ENCODE results near the gene PCIF1. TPM values are rescaled to one million over a fixed set of nuclear protein-coding genes. Genes with fewer than 3 reads are reported as not detected.

Gene PCIF1
- total RNA-seq, 4 donors from 2014 or later, result 18.8 to 36.9 (median 25.8) TPM

DNA sequence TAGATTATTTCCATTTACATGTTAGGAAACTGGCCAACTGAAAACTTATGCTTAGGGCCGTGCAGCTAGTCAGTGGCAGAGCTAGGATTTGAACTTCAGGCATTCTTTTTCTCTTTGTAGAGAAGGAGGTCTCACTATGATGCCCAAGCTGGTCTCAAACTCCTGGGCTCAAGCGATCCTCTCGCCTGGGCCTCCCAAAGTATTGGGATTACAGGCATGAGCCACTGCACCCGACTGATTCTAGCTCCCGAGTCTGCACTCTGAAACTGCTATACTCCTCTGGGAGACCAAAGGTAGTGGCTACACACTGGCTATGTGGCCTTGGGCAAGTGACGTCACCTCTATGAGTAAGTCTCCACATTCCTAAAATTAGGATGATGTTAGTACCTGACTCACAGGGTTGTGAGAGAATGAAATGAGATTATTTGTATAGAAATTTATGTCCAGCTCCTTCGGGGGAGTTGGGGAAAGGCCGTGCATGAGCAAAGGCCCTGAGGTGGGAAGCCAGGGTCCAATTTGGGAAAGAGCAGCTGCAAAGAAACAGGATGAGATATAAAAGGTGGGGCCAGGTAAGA lies 28.9 kb upstream of the PCIF1 start:
- ATAC-seq (ENCODE audit: low FRiP score), result no peak
- TF ChIP-seq, protein P1, sequence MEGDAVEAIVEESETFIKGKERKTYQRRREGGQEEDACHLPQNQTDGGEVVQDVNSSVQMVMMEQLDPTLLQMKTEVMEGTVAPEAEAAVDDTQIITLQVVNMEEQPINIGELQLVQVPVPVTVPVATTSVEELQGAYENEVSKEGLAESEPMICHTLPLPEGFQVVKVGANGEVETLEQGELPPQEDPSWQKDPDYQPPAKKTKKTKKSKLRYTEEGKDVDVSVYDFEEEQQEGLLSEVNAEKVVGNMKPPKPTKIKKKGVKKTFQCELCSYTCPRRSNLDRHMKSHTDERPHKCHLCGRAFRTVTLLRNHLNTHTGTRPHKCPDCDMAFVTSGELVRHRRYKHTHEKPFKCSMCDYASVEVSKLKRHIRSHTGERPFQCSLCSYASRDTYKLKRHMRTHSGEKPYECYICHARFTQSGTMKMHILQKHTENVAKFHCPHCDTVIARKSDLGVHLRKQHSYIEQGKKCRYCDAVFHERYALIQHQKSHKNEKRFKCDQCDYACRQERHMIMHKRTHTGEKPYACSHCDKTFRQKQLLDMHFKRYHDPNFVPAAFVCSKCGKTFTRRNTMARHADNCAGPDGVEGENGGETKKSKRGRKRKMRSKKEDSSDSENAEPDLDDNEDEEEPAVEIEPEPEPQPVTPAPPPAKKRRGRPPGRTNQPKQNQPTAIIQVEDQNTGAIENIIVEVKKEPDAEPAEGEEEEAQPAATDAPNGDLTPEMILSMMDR (IDR thresholded peaks at IDR 0.05), result no peak

DNA sequence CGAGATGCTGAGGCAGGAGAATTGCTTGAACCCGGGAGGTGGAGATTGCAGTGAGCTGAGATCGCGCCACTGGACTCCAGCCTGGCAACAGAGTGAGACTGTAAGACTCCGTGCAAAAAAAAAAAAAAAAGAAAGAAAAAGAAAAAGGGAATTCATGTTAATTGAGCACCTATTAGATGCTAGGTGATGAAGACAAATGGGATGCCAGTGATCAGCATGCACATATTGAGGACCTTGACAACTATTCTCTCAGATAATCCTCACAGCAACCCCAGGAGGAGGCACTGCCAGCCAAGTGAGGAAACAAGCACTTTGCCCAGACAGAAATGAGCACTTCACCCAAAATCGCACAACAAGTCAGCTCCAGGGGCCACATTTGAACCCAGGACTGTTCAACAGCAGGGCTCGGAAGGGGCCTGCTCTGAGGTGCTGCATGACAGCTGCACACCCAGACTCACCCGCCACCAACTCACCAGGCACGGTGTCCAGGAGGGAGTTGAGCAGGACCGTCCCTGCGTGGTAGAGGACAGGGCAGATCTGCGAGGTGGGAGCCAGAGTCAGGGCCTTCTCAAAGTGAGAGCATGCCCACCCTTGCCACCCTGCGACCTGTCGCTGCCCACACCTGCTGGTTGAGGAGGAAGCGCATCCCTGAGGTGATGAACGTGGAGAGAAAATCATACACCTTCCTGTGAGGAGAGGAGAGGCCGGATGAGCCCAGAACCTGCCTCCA lies 27.1 kb upstream of the PCIF1 start:
- TF ChIP-seq, protein P1 (IDR thresholded peaks at IDR 0.05), result no peak
- no peak for ATAC-seq (ENCODE audit: low FRiP score)
- DNase-seq (ENCODE audit: low spot score), result no peak

More for the DNA sequence above, 28.9 kb upstream of the PCIF1 start:
- DNase-seq (ENCODE audit: low spot score), result no peak

DNA sequence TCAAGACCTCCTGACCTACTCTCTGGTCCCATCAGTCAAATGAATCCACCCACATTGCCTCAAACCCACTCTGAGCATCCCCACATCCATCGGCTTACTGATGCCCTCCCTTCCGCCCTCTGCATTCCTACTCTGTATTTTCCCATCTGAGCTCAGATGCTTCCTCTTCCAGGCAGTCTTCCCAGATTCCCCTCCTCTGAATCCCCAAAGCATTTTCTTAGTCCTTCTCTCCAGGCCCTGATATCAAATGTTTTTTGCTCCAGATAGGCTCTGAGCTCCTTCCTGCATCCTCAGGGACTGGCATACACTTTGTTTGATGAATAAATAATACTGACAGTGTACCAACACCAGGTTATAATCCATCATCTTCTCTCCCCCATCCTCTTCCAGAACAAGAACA lies 26.4 kb upstream of the PCIF1 start:
- ATAC-seq (ENCODE audit: low FRiP score), result no peak
- TF ChIP-seq, protein P1 (IDR thresholded peaks at IDR 0.05), result no peak

DNA sequence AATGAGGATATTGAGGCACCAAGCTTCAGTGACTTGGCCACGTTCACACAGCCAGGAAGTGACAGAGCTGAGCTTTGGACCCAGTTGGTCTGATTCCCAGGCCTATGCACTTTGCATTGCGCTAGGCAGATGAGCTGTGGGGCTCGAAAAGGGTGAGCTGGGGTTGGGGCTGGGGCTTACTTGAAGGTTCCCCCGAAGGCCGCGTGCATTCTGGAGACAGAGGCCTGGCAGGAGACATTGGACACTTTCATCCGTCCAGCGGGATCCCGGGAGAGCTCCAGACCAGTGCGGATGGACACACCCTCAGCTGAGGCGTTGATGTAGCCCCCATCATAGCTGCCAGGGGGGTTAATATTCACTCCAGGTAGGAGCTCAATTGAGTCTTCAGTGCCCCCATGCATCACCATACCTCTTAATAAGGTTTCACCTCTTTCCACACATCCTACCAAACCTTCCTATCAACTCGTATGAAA lies 25.1 kb upstream of the PCIF1 start:
- no peak for DNase-seq (ENCODE audit: low spot score)

More for the DNA sequence above, 26.4 kb upstream of the PCIF1 start:
- no peak for DNase-seq (ENCODE audit: low spot score)

DNA sequence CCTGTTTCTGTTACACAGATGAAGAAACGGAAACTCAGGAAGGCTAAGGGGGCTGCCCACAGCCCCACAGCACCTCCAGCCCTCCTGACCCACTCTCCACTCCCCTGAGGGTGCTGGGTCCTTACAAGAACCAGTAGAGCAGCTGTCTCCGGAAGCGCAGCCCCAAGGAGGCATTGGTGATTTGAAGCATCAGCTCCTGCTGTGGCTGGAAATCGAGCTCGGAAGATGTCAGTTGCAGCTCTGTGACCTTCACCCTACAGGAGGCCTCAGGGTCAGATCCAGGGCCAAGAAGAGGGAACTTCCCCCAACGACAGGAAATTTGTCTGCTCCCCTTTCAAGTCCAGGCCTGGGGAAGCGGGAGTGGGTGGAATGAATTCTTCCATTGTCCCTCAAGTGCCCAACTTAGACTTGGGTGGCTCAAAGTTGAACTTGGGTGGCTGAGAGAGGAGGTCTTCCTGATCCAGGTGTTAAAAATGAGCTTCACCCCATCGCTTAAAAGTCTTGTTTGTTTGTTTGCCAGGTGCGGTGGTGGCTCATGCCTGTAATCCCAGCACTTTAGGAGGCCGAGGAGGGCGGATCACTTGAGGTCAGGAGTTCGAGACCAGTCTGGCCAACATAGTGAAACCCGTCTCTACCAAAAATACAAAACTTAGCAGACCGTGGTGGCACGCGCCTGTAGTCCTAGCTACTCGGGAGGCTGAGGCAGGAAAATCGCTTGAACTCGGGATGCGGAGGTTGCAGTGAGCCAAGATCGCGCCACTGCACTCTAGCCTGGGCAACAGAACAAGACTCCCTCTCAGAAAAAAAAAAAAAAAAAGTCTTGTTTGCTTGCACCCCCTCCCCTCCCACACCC lies 24.4 kb upstream of the PCIF1 start:
- DNase-seq (ENCODE audit: low spot score), result no peak

More for the DNA sequence above, 25.1 kb upstream of the PCIF1 start:
- ATAC-seq (ENCODE audit: low FRiP score), result no peak
- TF ChIP-seq, protein P1 (IDR thresholded peaks at IDR 0.05), result no peak

DNA sequence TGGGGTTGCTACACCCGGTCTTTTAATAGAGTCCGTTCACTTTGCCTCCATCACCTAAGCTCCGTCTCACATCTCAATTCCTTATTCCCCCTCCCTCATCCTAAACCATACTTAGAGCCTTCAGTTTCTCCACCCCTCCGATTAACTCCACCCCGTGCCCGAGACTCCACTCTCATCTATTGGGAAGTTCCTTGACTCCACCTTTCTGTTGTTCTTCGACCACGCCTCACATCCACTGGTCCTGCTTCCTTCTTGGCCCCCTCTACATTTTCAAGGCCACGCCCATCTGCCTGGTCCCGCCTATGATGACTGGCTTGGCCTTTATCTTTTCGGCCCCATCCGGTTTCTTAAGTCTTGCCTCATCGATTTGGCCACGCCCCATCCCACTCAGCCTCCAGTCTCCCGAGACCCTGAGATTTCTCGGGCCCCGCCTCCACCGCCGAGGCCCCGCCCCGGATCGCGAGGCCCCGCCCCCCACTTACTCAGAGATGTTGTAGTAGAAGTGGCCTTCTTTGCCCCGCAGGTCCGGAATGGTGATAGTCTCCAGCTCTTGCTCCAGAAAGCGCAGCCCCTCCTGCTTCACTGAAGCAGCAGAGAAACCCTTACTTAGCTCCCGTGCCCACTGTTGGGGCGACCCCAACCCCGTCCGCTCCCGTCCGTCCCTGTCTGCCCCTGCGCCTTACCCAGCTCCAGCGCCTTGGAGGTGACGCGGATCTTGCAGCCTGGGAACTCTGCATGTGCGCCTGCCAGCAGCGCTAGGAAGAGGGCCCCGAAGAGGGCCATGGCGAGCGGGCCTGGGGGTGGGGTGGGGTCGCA lies 23.6 kb upstream of the PCIF1 start:
- TF ChIP-seq, protein P1 (IDR thresholded peaks at IDR 0.05), result no peak
- DNase-seq (ENCODE audit: low spot score) (peak; percentile 99), ATAC-seq (ENCODE audit: low FRiP score) (peak; percentile 92)

More for the DNA sequence above, 24.4 kb upstream of the PCIF1 start:
- no peak for ATAC-seq (ENCODE audit: low FRiP score)
- TF ChIP-seq, protein P1 (IDR thresholded peaks at IDR 0.05), result no peak
